GM18502 (cell line): ENCODE measurements around the gene NOX4.

Source experiments
- ATAC-seq: cut with Tn5 transposase; IDR thresholded peaks from one replicate; pipeline ENCODE4 v1.9.1; 2021; ENCODE audit warnings: mild to moderate bottlenecking; ENCODE audit not compliant: unreplicated experiment, poor library complexity

NOX4 gene

DNA sequence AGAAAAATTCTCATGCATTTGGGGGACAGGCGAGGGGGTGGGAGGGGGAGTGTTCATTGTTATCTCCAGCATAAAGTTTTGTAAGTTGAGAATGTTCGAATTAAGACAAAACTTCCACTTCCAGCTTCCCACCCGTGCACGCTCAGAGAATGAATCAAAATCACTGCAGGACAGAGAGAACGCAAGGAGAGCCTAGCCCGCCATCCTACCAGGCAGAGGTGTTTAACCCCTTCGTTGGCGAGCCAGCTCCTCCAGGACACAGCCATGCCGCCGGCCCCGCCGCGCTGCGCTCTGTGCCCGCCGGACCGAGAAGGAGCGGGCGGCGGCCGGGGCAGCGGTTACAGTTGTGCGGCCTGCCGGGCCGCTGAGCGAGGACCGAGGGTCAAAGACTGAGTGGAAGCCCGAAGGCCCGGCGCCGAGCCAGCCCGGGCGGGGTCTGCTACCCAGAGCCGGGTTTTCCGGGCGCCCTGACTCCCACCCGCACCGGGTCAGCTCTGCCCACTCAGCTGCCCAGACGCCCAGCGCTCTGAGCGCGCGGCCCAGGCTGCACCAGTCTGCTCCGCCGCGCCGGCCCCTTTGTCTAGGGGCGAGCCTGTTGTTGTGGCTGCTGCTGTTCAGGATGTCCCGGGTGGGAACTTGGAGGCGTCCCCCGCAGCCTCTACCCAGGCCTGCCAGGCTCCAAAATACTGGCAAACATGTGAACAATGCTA, at the start of gene NOX4:
NOX4 (minus strand) TSS at position 395 of the 710 bp plus-strand sequence; CDS start at position 266, 129 bp downstream.
- no peak for ATAC-seq

DNA sequence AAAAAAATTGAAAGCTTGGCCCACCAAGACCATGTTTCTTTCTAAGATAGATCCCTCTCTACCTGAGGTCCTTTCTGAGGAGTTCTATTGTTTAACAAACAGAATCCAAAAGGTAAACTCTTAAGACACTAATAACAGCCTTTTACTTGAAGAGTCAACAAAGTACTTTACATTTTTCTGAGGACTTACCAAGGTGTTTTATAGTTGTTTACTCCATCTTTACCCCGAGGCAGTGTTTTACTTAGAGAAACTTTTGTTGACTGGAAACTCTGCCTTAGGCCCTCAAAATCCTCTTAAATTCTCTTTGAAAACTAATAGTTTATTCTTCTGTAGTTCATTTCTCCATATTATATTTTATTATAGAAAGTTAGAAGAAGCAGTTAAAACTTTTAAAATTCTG, 49.7 kb upstream of the NOX4 start:
- ATAC-seq, result no peak

DNA sequence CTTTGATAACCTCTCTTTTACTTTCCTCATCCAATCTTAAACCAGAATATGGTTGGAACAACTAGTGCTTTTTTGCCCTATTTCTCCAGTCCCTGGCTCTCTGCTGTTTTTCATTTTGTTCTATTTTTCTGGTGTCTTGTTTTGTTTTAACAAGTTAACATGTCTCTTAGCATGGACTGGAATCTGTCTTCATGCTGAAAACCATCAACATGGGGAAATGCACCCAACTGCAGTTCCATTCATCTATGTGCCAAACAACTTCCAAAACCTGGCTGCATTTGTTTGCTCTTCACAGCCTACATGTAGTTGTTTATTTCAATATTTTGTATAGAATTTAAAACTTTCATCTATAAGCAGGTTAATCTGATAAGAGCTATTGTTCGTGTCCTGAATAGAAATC, 46.8 kb upstream of the NOX4 start:
- ATAC-seq, result no peak

DNA sequence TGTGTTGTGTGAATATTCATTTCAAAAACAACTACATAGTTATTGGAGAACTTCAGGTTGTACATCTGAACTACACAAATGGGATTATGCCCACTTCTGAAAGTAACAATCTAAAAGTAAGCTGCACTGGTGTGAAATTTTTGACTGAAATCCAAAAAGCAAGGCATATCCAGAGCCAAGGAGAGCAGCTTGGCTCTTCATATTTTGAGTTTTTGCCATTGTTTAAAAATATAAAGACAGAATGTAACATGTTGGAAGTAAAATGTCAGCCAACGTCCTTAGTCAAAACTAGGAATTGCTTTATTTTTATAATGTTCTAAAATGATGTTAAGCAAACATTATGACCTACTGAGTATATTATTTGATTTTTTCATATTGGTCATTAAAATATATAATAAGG, 45.8 kb upstream of the NOX4 start:
- no peak for ATAC-seq

DNA sequence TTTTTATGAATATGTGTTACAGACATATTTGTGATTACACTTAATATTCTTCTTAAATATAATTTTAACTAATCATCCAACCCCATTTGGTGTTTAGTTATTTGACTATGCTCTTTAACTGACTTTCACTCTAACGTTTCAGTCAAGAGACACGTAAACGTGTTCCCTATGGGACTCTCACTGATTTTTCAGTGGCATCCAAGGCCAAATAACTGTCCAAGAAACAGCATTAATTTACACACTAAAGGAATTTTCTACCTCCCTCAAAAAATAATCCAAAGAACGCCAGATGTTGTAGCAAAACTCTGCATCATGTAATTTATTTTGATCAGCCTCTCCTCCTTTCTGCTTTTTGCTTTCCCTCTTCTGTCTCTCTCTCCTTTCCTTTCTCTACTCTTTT, 44.0 kb upstream of the NOX4 start:
- ATAC-seq, result no peak

DNA sequence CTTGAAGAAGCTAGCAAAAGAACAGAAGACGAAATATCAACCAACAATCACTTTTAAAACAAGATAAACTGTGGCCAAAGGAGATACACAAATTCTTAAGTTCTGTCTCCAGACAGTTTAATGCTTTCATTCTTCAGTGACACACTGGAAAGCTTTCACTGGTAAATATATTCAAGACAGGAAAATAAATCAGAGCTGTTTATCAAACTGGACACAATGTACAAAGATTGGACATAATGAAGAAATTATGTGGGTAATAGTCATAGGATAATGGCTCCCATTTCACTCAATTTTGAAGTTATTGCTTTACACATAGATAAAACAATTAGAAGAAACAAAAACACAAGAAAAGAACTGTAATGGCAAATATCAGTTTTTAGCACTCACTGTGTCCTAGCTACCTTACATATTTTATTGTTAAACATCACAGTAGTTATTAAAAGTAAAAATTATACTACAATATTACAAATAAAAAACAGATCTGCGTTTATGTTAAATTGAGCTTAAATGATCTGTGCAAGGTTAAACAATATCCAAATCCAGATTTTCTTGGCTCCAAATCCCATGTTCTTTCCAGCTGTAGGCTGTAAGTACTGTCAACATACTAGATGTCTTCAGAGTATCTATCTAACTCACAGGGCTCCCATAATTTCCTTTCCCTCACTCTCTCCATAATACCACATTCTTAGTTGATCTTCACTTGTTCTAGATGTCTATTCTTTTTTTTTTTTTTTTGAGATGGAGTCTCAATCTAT, 38.6 kb upstream of the NOX4 start:
- ATAC-seq, result no peak

DNA sequence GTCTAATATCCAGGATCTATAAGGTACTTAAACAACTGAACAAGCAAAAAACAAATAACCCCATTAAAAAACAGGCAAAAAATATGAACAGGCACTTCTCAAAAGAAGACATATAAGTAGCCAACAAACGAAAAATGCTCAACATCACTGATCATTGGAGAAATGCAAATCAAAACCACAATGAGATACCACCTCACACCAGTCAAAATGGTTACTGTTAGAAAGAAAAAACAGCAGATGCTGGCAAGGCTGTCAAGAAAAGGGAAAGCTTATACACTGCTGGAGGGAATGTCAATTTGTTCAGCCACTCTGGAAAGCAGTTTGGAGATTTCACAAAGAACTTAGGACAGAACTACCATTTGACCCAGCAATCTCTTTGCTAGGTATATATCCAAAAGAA, 30.6 kb upstream of the NOX4 start:
- ATAC-seq, result no peak

DNA sequence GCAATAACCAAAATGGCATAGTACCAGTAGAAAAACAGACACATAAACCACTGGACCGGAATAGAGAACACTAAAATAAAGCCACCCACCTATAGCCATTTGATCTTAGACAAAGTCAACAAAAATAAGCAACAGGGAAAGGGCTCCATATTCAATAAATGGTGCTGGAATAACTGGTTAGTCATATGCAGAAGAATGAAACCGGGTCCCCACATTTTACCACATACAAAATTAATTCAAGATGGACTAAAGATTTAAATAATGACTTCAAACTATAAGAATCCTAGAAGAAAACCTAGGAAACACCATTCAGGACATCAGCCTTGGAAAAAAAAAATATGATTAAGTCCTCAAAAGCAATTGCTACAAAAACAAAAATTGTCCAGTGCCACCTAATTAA, 30.1 kb upstream of the NOX4 start:
- no peak for ATAC-seq

DNA sequence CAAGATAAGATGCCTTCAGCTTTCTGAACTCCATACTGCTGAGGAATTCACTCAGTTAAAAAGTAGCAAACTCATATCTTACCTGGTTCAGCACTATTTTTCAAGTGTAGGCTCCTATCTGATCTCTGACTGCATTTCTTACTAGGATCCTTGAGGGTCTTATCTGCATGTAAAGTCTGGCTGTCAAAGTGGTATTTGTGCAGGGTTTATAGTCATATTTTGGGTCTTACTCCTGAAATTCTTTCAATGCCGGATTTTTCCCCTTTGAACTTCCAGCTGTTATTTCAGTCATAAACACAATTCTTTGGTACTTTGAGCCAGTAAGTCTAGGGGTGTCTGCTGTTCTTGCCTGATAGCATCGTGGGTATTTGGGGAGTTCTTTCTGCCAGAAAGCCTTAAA, 25.3 kb upstream of the NOX4 start:
- no peak for ATAC-seq

DNA sequence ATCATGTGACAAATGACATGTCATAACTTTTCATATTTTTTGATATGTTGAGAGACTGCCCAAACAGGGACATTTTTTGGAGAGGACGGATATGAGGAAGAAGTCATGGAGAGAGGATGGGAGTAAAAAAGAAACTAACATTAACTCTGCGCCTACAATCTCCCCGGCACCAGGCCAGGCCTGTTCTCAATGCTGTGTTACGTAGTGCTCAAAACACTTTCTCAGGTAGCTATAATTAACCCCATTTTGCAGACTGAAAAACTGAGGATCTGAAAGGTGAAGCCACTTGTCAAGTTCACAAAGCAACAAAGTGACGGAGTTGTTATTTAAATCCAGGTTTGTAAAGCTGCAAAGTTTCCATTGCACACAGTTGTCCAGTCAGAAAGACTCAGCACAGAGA, 17.4 kb upstream of the NOX4 start:
- ATAC-seq, result no peak

DNA sequence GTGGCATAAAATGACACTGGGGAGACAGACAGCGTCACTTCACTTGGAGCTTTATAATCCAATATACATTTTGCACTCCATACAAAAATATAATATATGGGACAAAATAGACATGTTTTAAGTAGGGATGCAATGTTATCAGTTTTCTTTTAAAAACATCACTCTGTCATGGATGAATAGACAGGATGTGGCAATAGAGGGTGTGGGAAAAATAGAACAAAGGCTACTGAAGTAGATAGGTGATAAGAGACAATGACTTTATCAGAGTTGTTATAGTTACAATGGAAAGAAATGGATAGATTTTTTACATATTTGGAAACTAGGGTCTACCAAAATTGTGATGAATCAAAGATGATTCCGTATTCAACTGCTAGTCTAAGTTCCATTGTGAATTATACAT, 13.1 kb upstream of the NOX4 start:
- no peak for ATAC-seq

DNA sequence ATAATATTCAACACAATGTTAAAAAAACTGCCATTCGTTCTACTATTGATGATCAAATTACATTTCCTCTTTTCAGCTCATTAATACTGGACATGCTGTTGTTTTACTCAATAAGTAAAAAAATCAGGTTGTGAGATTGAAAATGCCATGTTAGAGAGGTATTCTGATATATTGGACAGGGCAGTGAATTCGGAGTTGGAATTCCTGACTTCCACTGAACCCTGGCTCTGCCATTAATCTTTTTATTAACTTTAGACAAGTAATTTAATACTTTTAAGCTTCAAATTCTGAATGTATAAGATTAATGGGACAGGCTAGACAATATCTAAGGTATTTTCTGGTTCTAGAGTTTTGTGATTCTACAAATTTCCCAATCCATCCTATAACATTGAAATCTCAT, 12.2 kb upstream of the NOX4 start:
- ATAC-seq, result no peak

DNA sequence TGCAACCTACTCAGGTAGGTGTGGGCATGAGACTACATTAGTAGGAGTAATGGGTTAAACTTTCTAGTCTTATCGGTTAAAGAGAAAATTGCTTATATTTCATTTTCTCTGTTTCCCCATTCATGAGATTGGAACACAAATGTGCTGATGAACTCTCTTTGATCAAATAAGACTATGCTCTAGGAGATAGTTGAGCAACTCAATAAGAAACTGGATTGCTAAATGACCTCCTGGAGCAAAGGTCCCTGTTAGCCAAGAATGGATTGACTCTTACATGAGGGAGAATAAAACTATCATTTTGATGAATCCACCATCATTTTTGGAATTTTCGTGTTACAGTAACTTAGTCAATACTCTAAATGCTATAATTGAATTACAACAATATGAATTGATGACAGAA, 11.1 kb upstream of the NOX4 start:
- no peak for ATAC-seq

DNA sequence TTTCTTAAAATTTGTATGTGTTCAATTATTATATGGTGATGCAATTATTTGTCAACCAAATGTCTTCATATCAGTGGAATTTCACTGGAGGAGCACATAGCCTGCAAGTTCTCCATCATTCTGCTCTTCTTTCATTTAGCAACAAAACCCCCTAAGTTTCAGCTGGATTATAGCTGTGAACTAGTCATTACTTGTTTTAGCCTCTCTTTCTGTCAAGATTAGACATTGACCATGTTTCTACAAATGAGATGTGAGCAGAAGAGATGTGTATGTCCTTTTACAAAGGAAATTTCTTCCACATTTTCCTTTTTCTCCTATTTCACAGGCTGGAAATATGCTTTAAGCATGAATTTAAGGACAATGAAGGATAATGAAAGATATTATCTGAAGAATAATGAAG, 9.2 kb upstream of the NOX4 start:
- no peak for ATAC-seq

DNA sequence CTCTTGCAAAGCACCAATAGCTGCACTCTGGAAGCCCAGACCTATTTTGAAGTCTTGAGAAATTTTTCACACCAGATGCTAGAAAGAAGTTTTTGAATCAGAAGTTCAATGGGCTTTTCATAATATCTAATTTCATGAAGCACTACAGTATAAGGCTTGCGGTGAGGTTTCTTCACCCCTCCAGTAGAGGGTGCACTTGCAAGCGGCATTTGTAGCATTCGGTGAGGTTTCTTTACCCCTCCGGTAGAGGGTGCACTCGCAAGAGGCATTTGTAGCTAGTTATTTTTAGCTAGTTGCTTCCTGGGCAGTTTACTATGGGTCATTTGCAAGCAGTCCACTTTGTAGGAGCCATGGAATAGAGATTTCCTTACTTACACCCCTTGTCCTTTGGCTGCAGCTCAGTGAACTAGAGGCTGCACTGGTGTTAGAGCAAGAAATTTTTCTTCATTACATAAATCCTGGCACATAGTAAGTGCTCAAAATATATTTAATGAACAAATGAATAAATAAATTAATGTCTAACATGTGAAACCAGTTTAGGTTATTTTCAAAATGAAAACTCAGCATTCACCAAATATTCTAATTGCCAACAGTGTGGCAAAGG, 7.8 kb upstream of the NOX4 start:
- no peak for ATAC-seq

DNA sequence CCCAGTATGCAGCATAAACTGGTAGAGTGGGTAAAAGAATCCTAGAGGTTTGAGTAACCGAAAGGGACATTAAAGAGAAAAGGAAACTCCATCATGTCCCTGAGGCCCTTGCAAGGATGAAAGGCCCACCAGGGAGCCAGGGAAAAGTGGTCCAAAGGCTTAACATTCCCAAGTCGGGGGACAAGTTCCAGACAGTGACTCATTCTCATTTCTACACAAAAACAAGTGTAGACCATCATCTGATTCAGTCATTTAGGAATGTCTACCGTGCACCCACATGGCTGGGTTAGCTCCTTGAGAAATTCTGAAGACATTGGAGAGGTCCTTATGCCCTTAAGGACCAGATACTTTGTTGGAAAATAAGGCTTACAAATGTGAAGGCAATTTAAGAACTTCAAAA, 4.8 kb upstream of the NOX4 start:
- no peak for ATAC-seq

DNA sequence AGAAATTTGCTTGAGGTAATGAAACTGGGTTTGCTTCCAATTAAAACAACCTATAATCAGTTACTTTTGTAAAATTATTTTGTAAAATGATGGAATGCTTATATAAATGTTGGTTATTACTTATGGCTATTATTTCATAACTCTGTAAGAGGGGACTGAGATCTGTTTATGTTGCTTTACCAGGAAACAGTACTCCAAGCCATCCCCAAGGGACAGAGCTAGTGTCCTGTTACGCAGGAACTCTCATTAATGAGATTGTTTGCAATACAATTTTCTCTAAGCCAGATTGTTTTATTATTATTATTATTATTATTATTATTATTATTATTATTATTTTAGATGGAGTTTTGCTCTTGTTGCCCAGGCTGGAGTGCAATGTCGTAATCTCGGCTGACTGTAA, 2.3 kb upstream of the NOX4 start:
- no peak for ATAC-seq

DNA sequence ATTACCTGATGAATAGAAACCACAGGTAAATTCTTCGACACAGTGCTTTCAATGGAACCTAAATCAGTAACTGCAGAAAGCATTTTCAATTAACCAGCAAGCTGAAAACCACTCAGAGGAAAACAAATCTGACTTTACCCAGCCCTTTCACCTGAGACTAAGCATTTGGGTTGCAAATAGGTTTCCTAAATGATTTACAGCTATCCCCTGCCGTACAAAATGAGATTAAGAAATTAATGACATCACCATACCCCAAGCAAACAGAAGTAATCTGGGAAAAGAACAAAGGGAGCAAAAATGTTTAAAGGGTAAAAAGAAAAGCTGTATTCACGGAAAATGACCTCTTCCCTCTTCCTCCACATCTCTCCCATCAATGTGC, 584 bp downstream of the NOX4 start:
- ATAC-seq, result no peak

DNA sequence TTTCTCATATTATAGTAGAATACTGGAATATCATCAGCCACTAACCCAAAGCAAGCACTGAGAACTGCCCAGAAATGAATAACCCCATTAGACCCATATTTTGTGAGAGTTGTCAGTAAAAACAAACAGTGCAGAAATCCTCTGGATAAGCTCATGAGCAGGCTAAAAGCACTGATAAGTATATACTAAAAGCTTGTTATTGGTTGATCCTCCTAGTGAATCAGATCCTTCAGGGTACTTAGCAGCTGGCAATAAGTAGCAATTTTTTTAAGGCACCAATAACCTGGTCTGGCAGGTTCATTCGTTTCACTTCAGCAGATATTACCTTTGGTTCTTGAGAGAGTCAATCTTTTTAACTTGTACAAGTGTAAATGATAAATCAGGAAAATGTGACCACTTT, 1.2 kb downstream of the NOX4 start:
- no peak for ATAC-seq

DNA sequence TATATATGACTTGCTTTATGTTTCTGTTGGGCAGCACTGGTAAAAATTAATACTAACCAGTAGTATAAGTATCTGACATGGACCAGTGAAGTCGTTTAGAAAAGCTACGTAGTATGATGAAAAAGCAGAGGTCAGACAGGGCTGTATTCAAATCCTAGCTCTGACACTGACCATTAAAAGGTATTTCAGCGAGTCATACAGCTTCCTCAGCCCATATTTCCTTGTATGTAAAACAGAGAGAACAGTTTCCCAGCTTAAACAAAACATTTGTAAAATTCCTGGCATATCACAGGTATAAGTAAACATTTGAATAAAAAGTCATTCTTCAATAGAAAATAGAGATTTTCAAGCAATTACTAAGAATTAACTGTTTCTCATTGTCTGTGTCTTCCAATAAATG, 4.2 kb downstream of the NOX4 start:
- ATAC-seq, result no peak

DNA sequence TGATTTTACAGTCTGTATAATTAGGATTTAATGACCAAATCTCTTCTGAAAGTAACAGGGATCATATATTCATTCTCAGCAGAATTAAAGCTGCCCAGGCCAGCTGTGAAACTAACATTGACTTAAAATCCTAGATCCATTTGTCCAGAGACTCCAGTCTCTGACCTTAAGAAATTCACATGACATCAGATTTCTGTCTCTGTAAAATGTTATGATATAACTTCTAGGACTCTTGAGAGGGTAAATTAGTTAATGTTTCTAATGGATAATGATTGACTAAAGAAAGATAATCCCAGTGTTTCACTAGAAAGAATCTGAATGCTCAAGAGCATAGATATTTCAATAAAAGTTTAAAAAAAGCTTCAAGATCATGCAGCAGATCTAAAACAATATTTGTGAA, 6.3 kb downstream of the NOX4 start:
- no peak for ATAC-seq

DNA sequence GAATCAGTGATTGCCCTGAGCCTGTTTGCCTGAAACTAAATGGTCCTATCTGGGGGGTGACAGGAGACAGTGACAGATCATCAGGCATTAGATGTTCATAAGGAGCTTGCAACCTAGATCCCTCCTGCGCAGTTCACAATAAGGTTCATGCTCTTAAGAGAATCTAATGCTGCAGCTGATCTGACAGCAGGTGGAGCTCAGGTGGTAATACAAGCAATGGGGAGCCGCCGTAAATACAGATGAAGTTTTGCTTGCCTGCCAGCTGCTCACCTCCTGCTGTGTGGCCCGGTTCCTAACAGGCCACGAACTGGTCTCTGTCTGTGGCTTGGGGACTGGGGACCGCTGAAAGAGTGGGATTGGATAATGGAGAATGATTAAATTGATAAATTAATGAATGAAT, 14.0 kb downstream of the NOX4 start:
- ATAC-seq, result no peak
